Loucy (cell line): Measurements from ENCODE around the gene SORCS2.

Experiments used
- H2AFZ ChIP-seq: fragments of 200-600 bp; sonication (generic); 2 replicates; pipeline ENCODE4 v1.6.0; 2016; ENCODE audit warnings: antibody characterized with exemption, mild to moderate bottlenecking, low read length, moderate library complexity
- H3F3A ChIP-seq: fragments of 200-600 bp; 2 replicates; pipeline ENCODE4 v1.6.0; 2016; ENCODE audit warnings: antibody characterized with exemption, low read depth, mild to moderate bottlenecking
- H3K27me3 ChIP-seq: fragments of 200-600 bp; sonication (generic); 2 replicates; pipeline ENCODE4 v1.6.1; 2014; ENCODE audit warnings: low read length, mild to moderate bottlenecking; ENCODE audit not compliant: insufficient read depth, poor library complexity, severe bottlenecking
- H3K36me3 ChIP-seq: fragments of 200-600 bp; sonication (generic); 2 replicates; pipeline ENCODE4 v1.6.1; 2016; ENCODE audit warnings: low read length; ENCODE audit not compliant: insufficient read depth
- H3K4me1 ChIP-seq: fragments of 200-600 bp; sonication (generic); 2 replicates; pipeline ENCODE4 v1.5.1; 2014; ENCODE audit warnings: low read length, mild to moderate bottlenecking; ENCODE audit not compliant: insufficient read depth, poor library complexity, severe bottlenecking
- H3K4me2 ChIP-seq: fragments of 200-600 bp; sonication (generic); 2 replicates; pipeline ENCODE4 v1.6.0; 2014; ENCODE audit warnings: antibody characterized with exemption, low read length, low read depth, mild to moderate bottlenecking; ENCODE audit not compliant: poor library complexity, severe bottlenecking
- H3K4me3 ChIP-seq: fragments of 200-600 bp; sonication (generic); 2 replicates; pipeline ENCODE4 v1.5.1; 2014; ENCODE audit warnings: low read length, mild to moderate bottlenecking, mixed read lengths; ENCODE audit not compliant: poor library complexity, severe bottlenecking
- H3K79me2 ChIP-seq: fragments of 200-600 bp; sonication (generic); 2 replicates; pipeline ENCODE4 v1.6.1; 2014; ENCODE audit warnings: low read length; ENCODE audit not compliant: insufficient read depth
- H3K9ac ChIP-seq: fragments of 200-600 bp; sonication (generic); 2 replicates; pipeline ENCODE4 v1.6.0; 2014; ENCODE audit warnings: mild to moderate bottlenecking, low read depth, low read length, moderate library complexity; ENCODE audit not compliant: poor library complexity, severe bottlenecking
- H3K9me2 ChIP-seq: fragments of 200-600 bp; sonication (generic); replicated peaks from 2 replicates; pipeline ENCODE4 v1.6.1; 2016; ENCODE audit warnings: low read depth, low read length, mixed read lengths
- H3K9me3 ChIP-seq: fragments of 200-600 bp; sonication (generic); 2 replicates; pipeline ENCODE4 v1.6.1; 2014; ENCODE audit warnings: mild to moderate bottlenecking, antibody characterized with exemption, low read length, low read depth; ENCODE audit not compliant: insufficient read depth
- H4K20me1 ChIP-seq: fragments of 200-600 bp; sonication (generic); 2 replicates; pipeline ENCODE4 v1.6.0; 2014; ENCODE audit warnings: antibody characterized with exemption, low read length, mild to moderate bottlenecking; ENCODE audit not compliant: insufficient read depth, poor library complexity, severe bottlenecking
- CTCF ChIP-seq: fragments of 200-600 bp; sonication (generic); conservative IDR thresholded peaks from 2 replicates; pipeline ENCODE4 v1.5.1; 2014; ENCODE audit warnings: mild to moderate bottlenecking, antibody characterized with exemption, low read length
- EZH2phosphoT487 ChIP-seq: fragments of 200-600 bp; IDR thresholded peaks from 2 replicates; pipeline ENCODE4 v1.6.1; 2018; ENCODE audit warnings: antibody characterized with exemption, mild to moderate bottlenecking, moderate library complexity, borderline replicate concordance

The SORCS2 gene

GRCh38 chr4:7301846-7302630, 109.7 kb downstream of the SORCS2 start:
- Histone ChIP-seq H3K4me3 (no peak overlapping the region), H3F3A (no peaks in the 10 kb centered on the region), H3K9me3 (no peaks in the 10 kb centered on the region; the same call in 1 of the 2 replicates), H3K27me3 (no peaks in the 10 kb centered on the region), H3K4me2 (no peak overlapping the region), H3K9me2 (no peaks in the 10 kb centered on the region), H3K36me3 (no peaks in the 10 kb centered on the region), H3K9ac (no peak overlapping the region), H3K4me1 (no peaks in the 10 kb centered on the region), H2AFZ (no peak overlapping the region), H3K79me2 (no peaks in the 10 kb centered on the region), H4K20me1 (no peaks in the 10 kb centered on the region)
- TF ChIP-seq EZH2phosphoT487 = no peak
- TF ChIP-seq CTCF = no peak

GRCh38 chr4:7302781-7303404, 110.6 kb downstream of the SORCS2 start:
- no peak overlapping the region for H2AFZ ChIP-seq
- H3K4me3 ChIP-seq = no peak overlapping the region
- no peaks in the 10 kb centered on the region for H3K27me3 ChIP-seq
- no peaks in the 10 kb centered on the region for H3K9me2 ChIP-seq
- H3K4me2 ChIP-seq = no peak overlapping the region
- no peaks in the 10 kb centered on the region for H3F3A ChIP-seq
- TF ChIP-seq CTCF (no peak), EZH2phosphoT487 (no peak)
- H3K36me3 ChIP-seq = no peaks in the 10 kb centered on the region
- H3K9me3 ChIP-seq = peaks cover 6% of the 10 kb centered on the region; the same call in 1 of the 2 replicates
- no peaks in the 10 kb centered on the region for H4K20me1 ChIP-seq
- H3K9ac ChIP-seq = no peak overlapping the region
- no peaks in the 10 kb centered on the region for H3K4me1 ChIP-seq
- H3K79me2 ChIP-seq = no peaks in the 10 kb centered on the region

- Histone ChIP-seq H3K9me2 (no peaks in the 10 kb centered on the region), H3F3A (no peaks in the 10 kb centered on the region), H3K4me1 (no peaks in the 10 kb centered on the region), H2AFZ (no peak overlapping the region), H3K9ac (no peak overlapping the region), H4K20me1 (no peaks in the 10 kb centered on the region), H3K27me3 (no peaks in the 10 kb centered on the region), H3K9me3 (peaks cover 6% of the 10 kb centered on the region; the same call in 1 of the 2 replicates), H3K4me3 (no peak overlapping the region), H3K79me2 (no peaks in the 10 kb centered on the region), H3K36me3 (no peaks in the 10 kb centered on the region), H3K4me2 (no peak overlapping the region)
- no peak for TF ChIP-seq EZH2phosphoT487
- TF ChIP-seq CTCF = no peak
These were observed 111.2 kb downstream of the SORCS2 start for GRCh38 chr4:7303561-7303960.
